Measurements from ENCODE around the gene CENPT.
"Not testable (repeated sequence)": the region's sequence is repeated elsewhere in the genome, so short reads cannot be mapped to it uniquely, and the experiment has no call there.

CENPT gene

GRCh38 chr16:67874372-67874771, 26.9 kb upstream of the CENPT start:
- no peak for FAIRE-seq

- no peak for FAIRE-seq
Observed at GRCh38 chr16:67873435-67874370, 26.2 kb upstream of the CENPT start.

DNA sequence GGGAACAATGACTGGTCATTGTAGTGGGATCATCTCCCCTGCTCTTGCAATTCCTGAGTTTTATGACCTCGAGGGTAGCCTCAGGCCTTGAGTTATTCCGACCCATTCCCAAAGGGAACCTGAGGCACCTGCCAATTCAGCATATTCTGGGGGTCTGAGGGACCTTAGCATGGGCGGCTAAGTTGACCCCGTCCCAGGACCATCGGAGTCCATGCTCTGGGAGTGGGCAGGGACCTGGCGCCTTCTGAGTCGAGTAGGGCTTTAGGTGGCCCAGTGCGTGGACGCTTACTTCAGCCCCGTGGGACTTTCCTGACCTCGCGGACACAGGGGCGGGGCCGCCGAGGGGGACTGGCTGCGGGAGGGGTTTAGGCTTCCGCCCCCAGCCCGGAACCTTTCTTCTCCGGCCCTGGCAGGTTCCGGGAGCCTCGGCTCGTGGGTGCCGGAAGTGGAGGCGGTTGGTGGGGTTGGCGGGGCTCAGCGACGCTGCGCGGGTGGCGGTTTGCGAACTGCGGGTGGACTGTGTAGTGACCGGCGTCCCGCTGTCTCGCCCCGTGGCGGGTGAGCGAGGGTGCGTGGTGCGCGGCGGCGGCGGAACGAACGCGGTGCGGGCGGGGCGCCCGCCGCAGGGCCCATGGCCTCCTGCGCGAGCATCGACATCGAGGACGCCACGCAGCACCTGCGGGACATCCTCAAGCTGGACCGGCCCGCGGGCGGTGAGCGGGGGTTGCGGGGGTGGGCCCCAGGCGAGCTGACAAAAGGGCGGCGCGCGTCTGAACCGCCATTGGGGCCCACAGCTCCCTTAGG, 25.3 kb upstream of the CENPT start, which contains the start of gene EDC4:
Gene EDC4, plus strand, starts transcription at position 422 of the 804 bp plus-strand sequence. Its CDS starts 210 bp downstream, at position 632.
- FAIRE-seq: no peak

DNA sequence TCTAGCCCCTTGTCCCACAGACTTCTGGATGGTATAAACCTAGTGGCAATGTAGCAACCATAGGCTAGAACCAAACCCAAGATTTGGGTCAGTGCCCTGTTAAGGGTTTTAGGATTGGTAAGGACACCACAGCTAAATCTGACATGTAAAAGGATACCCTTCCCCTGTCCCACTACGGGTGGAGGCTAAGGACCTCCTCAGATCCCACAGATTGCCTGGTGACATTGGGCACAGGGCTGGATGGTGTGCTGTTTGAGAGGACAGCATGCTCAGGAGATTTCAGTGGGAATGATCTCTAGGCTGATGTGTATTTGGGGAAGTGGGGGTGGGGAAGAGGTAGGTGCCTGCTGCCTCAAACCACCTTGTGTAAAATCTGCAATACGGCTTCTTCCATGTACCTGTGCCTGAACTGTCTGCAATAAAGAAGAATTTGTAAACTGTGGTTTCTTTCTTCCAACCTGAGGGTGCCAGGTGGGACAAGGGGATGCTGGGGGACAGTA, 24.7 kb upstream of the CENPT start:
- no peak for FAIRE-seq

DNA sequence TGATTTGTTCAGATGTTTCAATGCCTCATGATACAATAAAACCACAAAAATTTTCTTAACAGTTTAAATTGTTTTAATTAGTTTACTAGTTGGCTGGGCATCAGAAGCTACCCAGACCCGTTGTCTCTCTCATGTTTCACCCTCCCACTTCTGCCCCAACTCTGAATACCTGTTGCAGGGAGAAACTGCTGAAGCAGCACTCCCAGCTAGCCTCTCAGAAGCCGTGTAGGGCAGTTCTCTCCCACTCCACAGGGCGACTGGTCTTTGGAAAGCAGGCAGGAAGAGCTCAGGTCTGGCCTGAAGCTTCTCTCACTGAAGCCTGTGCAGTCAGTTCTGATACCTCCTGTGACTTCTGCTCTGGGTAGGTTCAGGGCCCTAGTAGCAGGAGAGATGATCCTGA, 23.8 kb upstream of the CENPT start:
- peak; percentile 25 for FAIRE-seq

DNA sequence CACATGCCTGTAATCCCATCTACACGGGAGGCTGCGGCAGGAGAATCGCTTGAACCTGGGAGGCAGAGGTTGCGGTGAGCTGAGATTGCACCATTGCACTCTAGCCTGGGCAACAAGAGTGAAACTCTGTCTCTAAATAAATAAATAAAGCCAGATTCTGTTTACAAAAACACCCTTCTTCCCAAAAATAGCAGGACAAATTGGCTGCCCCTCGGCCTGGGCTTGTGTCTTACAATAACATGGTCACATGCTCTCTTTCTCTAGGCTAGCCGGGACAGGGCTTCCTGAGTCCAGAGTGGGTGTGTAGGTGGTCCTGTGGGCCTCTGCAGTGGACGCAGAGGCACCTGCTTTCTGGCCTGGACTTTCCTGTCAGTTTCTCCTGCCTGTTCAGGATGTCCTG, 22.2 kb upstream of the CENPT start:
- no peak for FAIRE-seq

GRCh38 chr16:67868290-67868689, 20.8 kb upstream of the CENPT start:
- FAIRE-seq: no peak

- no peak for FAIRE-seq
Observed at GRCh38 chr16:67865318-67865717, 17.8 kb upstream of the CENPT start.

- no peak for FAIRE-seq
Observed at GRCh38 chr16:67864594-67864993, 17.1 kb upstream of the CENPT start.

- FAIRE-seq: not testable (repeated sequence)
Observed at GRCh38 chr16:67864044-67864443, 16.6 kb upstream of the CENPT start.

GRCh38 chr16:67862623-67863583, 15.4 kb upstream of the CENPT start:
- no peak for FAIRE-seq

GRCh38 chr16:67861877-67862276, 14.4 kb upstream of the CENPT start:
- FAIRE-seq: no peak

- FAIRE-seq: no peak
Observed at GRCh38 chr16:67860589-67861398, 13.3 kb upstream of the CENPT start.

DNA sequence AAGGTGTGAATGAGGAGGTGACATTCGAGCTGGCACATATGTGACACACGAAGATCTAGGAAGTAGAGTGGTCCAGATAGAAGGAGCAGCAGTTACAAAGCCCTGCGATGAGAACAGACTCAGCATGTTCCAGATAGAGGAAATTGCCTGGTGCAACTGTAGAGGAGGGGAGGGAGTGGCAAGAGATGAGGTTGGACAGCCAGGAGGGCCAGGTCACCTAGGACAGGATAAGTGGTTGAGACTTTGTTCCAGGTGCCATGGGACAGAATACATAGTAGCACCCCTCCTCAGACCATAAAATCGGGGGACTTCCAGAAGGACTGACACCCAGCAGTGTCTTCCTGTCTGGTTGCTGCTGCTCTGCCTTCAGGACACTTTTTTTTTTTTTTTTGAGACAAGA, 11.0 kb upstream of the CENPT start:
- no peak for FAIRE-seq

DNA sequence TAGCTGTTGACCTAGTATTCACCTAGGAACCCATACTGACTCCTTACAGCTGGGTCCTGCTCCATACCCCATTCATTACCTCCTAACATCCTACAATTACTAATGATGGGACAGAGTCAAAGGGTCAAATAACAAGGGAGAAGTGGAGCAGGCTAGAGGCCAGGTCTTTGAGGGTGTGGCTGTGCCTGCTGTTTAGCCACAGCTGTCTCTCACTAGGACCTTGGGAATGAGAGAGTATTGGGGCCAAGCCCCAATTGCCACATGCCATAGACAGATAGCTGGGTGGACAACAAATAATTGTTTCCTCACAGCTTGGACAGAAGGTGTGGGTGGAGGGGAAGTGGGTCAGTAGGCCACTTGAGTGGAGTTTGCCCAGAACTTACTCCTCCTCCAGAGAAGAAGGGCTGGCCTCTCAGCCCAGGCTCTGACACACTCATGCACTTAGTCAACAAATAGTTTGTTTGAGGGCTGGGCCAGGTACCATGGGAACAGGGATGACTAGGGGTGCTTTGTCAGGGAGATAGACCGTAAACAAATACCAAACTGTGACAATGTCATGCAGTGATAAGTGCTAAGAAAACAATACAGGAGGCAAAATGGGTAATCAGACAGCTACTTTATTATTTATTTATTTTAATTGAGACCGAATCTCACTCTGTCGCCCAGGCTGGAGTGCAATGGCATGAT, 10.2 kb upstream of the CENPT start:
- no peak for FAIRE-seq

- FAIRE-seq: no peak
Observed at GRCh38 chr16:67856927-67857546, 9.5 kb upstream of the CENPT start.

DNA sequence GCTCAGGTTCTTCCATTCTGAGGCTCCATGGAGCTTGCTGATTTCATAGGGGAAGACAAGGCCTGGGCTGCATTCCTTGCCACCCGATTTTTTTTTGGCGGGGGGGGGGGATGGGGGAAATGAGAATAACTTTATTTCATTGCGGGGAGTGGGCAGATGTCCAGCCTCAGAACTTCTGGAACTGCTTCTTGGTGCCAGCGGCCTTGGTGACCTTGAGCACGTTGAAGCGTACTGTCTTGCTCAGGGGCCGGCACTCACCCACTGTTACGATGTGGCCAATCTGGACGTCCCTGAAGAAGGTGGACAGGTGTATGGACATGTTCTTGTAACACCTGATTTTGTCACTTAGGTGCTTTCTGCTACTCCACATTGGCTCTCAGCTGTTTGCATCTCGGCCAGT, 8.3 kb upstream of the CENPT start:
- FAIRE-seq: no peak

DNA sequence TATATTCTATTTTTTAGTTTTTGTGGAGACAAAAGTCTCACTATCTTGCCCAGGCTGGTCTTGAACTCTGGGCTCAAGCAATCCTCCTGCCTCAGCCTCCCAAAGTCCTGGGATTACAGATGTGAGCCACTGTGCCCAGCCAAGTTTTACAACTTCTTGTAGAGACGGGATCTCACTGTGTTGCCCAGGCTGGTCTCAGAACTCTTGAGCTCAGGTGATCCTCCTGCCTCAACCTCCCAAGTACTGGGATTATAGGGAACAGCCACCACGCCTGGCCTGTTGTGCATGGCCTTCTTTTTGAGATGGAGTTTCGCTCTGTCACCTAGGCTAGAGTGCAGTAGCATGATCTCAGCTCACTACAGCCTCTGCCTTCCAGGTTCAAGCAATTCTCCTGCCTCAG, 6.2 kb upstream of the CENPT start:
- FAIRE-seq: no peak

GRCh38 chr16:67848118-67848517, 625 bp upstream of the CENPT start:
- no peak for FAIRE-seq

- FAIRE-seq: peak; percentile 95
Observed at GRCh38 chr16:67846320-67847063, 1.0 kb downstream of the CENPT start, which contains the start of gene NUTF2. Gene NUTF2 (plus strand): TSS chr16:67846933. CDS start chr16:67865131, 18,198 bp downstream.
